Lower leg skin (tissue), 4 donors: ENCODE results near the gene WBP1L. TPM values are rescaled to one million over a fixed set of nuclear protein-coding genes. Genes with fewer than 3 reads are reported as not detected.
"Not testable (repeated sequence)": the region's sequence is repeated elsewhere in the genome, so short reads cannot be mapped to it uniquely, and the experiment has no call there.

Source experiments
- DNase-seq, 2 donors: peaks; one replicate each; pipeline ENCODE4 v3.0.0-alpha.2; 2019; ENCODE audit warnings: low spot score in 2 of 2
- H3K4me3 ChIP-seq: fragments of 200-600 bp; sonication (generic); 2 replicates; pipeline ENCODE4 v1.5.1; 2017; ENCODE audit warnings: mild to moderate bottlenecking, low read depth; ENCODE audit not compliant: poor library complexity, severe bottlenecking
- POLR2A ChIP-seq, 2 donors: fragments of 450-650 bp; IDR thresholded peaks; one replicate each; pipeline ENCODE4 v1.6.1; 2016 to 2017; ENCODE audit warnings: antibody characterized with exemption in 2 of 2, mild to moderate bottlenecking in 1 of 2, moderate library complexity in 1 of 2
- WGBS, 2 donors: methylation state at CpG; one replicate each; pipeline ENCODE4 v1.1.5; 2018; 5-methylcytosine and 5-hydroxymethylcytosine counted together
- intact Hi-C: fragments of 100-400 bp; cut with DNase I; formaldehyde crosslinking; loops from one replicate; pipeline ENCODE4 v1.15.0; 2023; ENCODE audit warnings: low total_unique reads
- total RNA-seq, 4 donors: library from RNA; depleted of rRNA; stranded (reverse); fragments of >200 nt; gene quantifications; one replicate each; pipeline ENCODE4 v1.1.0, GENCODE V29; 2016
- TF ChIP-seq, protein P1 (sequence below), 3 donors: fragments of 450-650 bp; IDR thresholded peaks; one replicate each; pipeline ENCODE4 v1.5.1; 2016; ENCODE audit warnings: antibody characterized with exemption in 3 of 3, mild to moderate bottlenecking in 3 of 3, moderate library complexity in 2 of 3

WBP1L gene
- total RNA-seq, 4 donors from 2014 or later, result 144 to 171 (median 163) TPM

- 87 to 92% methylated on average over 14 of the region's 14 CpGs for WGBS, 2 donors
- TF ChIP-seq, protein P1, sequence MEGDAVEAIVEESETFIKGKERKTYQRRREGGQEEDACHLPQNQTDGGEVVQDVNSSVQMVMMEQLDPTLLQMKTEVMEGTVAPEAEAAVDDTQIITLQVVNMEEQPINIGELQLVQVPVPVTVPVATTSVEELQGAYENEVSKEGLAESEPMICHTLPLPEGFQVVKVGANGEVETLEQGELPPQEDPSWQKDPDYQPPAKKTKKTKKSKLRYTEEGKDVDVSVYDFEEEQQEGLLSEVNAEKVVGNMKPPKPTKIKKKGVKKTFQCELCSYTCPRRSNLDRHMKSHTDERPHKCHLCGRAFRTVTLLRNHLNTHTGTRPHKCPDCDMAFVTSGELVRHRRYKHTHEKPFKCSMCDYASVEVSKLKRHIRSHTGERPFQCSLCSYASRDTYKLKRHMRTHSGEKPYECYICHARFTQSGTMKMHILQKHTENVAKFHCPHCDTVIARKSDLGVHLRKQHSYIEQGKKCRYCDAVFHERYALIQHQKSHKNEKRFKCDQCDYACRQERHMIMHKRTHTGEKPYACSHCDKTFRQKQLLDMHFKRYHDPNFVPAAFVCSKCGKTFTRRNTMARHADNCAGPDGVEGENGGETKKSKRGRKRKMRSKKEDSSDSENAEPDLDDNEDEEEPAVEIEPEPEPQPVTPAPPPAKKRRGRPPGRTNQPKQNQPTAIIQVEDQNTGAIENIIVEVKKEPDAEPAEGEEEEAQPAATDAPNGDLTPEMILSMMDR (IDR thresholded peaks at IDR 0.05), result no peak
- TF ChIP-seq POLR2A (IDR thresholded peaks at IDR 0.05), result no peak
- intact Hi-C loops, result loop anchor here (10.0 kb wide), 1 partner anchor 73 kb away; no protein-coding TSS in a partner anchor
- no peak overlapping the region for H3K4me3 ChIP-seq
- DNase-seq, result no peak
These were observed 88.5 kb downstream of the WBP1L start for GRCh38 chr10:102832248-102832647.

DNA sequence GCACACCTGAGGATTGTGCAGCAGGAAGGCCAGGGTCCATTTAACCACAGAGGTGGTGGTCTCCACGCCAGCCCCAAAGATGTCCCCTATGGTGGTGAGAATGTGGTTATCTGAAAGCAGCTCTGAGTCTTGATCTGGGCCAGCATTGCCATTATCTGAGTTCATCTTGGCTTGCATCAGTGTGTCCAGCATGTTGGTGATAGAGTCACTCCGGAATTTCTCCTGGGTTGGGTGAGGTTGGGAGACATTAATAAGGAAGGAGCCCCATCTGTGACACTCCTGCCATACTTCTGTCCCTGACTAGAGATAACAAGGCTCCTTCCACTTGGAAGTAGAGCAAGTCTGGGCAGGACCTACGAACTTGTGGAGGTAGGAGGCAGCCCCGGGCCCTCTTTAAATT lies 89.2 kb downstream of the WBP1L start:
- no peak for TF ChIP-seq POLR2A (IDR thresholded peaks at IDR 0.05)
- TF ChIP-seq, protein P1 (IDR thresholded peaks at IDR 0.05), result no peak
- no peak for DNase-seq
- intact Hi-C loops, result loop anchor here (10.0 kb wide), 1 partner anchor 72 kb away; no protein-coding TSS in a partner anchor
- H3K4me3 ChIP-seq, result no peak overlapping the region
- 76% methylated on average over 4 of the region's 4 CpGs for WGBS, 2 donors

DNA sequence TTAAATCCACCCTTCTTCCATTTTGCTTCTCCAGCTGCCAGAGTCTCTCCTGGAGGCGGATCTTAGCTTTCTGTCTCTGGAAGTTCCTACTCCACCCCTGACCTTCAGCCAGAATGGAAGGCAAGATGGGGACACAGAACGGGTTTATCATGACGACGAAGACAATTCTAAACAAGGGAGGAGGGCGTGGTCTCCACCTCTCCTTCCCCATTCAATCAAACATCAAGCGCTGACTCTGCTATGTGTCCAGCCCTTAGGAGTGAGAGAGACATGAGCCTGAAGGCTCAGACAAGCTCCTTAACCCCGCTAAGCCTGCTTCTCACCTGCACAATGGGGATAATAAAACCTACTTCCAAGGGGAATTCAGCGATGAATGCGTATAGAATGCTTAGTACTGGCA lies 90.4 kb downstream of the WBP1L start:
- H3K4me3 ChIP-seq, result no peak overlapping the region
- intact Hi-C loops, result loop anchor here (10.0 kb wide), 1 partner anchor 71 kb away; no protein-coding TSS in a partner anchor
- TF ChIP-seq, protein P1 (IDR thresholded peaks at IDR 0.05), result no peak
- TF ChIP-seq POLR2A (IDR thresholded peaks at IDR 0.05), result no peak
- WGBS, 2 donors, result 33 to 51% methylated on average over 9 of the region's 9 CpGs
- DNase-seq, result no peak

DNA sequence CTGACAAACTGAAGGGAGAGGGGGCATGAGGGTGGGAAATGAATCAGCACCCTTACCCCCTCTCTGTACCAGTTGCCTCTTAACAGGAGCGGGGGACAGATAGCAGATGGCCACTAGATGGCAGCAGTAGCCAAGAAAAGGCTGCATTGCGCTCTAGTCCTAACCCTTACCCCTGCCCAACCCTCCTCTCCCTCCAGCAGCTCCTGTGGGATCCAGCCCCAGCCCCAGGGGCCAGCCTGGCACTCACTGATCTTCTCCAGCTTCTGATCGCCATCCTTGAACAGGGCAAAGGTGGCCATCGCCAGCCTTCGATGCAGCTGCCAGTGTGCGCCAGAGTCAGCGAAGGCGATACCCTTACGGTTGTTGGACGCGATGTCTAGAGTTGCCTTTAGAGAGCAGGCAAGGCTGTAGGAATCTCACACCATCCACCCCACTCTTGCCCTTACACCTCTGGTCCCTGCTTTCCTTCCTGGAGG lies 91.3 kb downstream of the WBP1L start:
- intact Hi-C loops, result loop anchor here (10.0 kb wide), 1 partner anchor 70 kb away; no protein-coding TSS in a partner anchor
- no peak for TF ChIP-seq POLR2A (IDR thresholded peaks at IDR 0.05)
- TF ChIP-seq, protein P1 (IDR thresholded peaks at IDR 0.05), result peak in 1 of 3 donors; percentile 72

GRCh38 chr10:102837230-102837721 lies 93.5 kb downstream of the WBP1L start, which contains the start of gene CYP17A1:
Gene CYP17A1 (minus strand): TSS chr10:102837413. CDS start chr10:102837361, 52 bp downstream.
- no peak for TF ChIP-seq POLR2A (IDR thresholded peaks at IDR 0.05)
- TF ChIP-seq, protein P1 (IDR thresholded peaks at IDR 0.05), result no peak
- no peak for DNase-seq
- H3K4me3 ChIP-seq, result no peak within 1 kb of the TSS
- WGBS, 2 donors, result 79 to 84% methylated on average over 5 of the region's 5 CpGs
- intact Hi-C loops, result loop anchor here (10.0 kb wide), 1 partner anchor 68 kb away; no protein-coding TSS in a partner anchor

More for the DNA sequence above, 91.3 kb downstream of the WBP1L start:
- WGBS, 2 donors, result 64 to 66% methylated on average over 11 of the region's 11 CpGs
- H3K4me3 ChIP-seq, result no peak overlapping the region
- DNase-seq, result peak; percentile 69 to 94

DNA sequence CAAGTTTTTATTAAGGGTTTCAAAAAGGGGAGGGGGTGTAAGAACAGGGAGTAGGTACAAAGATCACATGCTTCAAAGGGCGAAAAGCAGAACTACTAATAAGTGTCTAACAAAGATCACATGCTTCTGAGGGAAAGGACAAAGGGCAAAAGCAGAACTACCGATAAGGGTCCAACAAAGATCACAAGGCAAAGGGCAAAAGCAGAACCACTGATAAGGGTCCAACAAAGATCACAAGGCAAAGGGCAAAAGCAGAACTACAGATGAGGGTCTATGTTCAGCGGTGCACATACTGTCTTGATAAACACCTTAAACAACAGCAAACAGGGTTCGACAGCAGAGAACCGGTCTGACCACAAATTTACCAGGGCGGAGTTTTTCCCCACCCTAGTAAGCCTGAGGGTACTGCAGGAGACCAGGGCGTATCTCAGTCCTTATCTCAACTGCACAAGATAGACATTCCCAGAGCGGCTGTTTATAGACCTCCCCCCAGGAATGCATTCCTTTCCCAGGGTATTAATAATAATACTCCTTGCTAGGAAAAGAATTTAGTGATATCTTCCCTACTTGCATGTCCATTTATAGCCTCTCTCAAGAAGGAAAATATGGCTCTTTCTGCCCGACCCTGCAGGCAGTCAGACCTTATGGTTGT lies 94.7 kb downstream of the WBP1L start:
- DNase-seq, H3K4me3 ChIP-seq: not testable (repeated sequence)
- 75 to 79% methylated on average over 9 of the region's 9 CpGs for WGBS, 2 donors
- intact Hi-C loops, result loop anchor here (10.0 kb wide), 1 partner anchor 66 kb away; no protein-coding TSS in a partner anchor
